H1 (cell line): Measurements from ENCODE around the gene RARB. TPM values are rescaled to one million over a fixed set of nuclear protein-coding genes. Genes with fewer than 3 reads are reported as not detected.

ENCODE experiments used
- CTCF ChIA-PET: fragments of 300-600 bp; sonication (Branson Sonifier 250); formaldehyde crosslinking; loops from one replicate; lab custom pipeline; 2021; ENCODE audit not compliant: partially characterized antibody; lab: Charles Lee
- POLR2A ChIA-PET: fragments of 300-600 bp; sonication (Branson Sonifier 250); formaldehyde crosslinking; loops from one replicate; lab custom pipeline; 2021; ENCODE audit warnings: inconsistent platforms; ENCODE audit not compliant: partially characterized antibody; lab: Charles Lee
- DNase-seq, 2 experiments: peaks; one replicate each; pipeline versions ENCODE4 v3.0.0 to v3.0.0-alpha.2; 2010 to 2022; ENCODE audit warnings: low spot score in 2 of 2, low read depth in 1 of 2, mixed read lengths in 1 of 2
- FAIRE-seq: peaks from 2 replicates; lab custom pipeline; 2011; peaks lifted over from hg19 to GRCh38; lab: Jason Lieb, UNC
- H2AFZ ChIP-seq: 2 replicates; pipeline ENCODE4 v1.8.1; 2012; ENCODE audit warnings: low read length, inconsistent platforms
- H2AK5ac ChIP-seq: 2 replicates; pipeline ENCODE4 v1.6.1; 2013; ENCODE audit warnings: low read depth, low read length
- H2BK120ac ChIP-seq: replicated peaks from 2 replicates; pipeline ENCODE3; 2013; ENCODE audit warnings: low read depth, low read length, inconsistent platforms
- H2BK12ac ChIP-seq: 2 replicates; pipeline ENCODE4 v1.6.1; 2013; ENCODE audit warnings: low read depth, low read length
- H2BK15ac ChIP-seq: 2 replicates; pipeline ENCODE4 v1.6.1; 2013; ENCODE audit warnings: low read length
- H2BK20ac ChIP-seq: 2 replicates; pipeline ENCODE4 v1.6.1; 2013; ENCODE audit warnings: low read length
- H2BK5ac ChIP-seq: 2 replicates; pipeline ENCODE4 v1.6.1; 2013; ENCODE audit warnings: low read depth, low read length
- H3K14ac ChIP-seq: 2 replicates; pipeline ENCODE4 v1.6.1; 2013; ENCODE audit warnings: inconsistent platforms; ENCODE audit not compliant: insufficient read length
- H3K18ac ChIP-seq: 2 replicates; pipeline ENCODE4 v1.6.1; 2013; ENCODE audit warnings: low read length; ENCODE audit errors: extremely low read depth
- H3K23ac ChIP-seq: 2 replicates; pipeline ENCODE4 v1.6.1; 2013; ENCODE audit warnings: inconsistent platforms; ENCODE audit not compliant: insufficient read length
- H3K23me2 ChIP-seq: 2 replicates; pipeline ENCODE4 v1.6.1; 2013; ENCODE audit warnings: low read depth, low read length
- H3K27ac ChIP-seq: 2 replicates; pipeline ENCODE4 v1.6.1; 2011; ENCODE audit warnings: low read depth, low read length, inconsistent platforms
- H3K27me3 ChIP-seq, 4 experiments: replicated peaks in 1 of 4; 1 replicate in 1 of 4; 2 replicates in 3 of 4; pipeline versions ENCODE4 v1.6.1 to v1.8.1; 2011 to 2013; ENCODE audit warnings: low read length in 3 of 4, mild to moderate bottlenecking in 3 of 4, inconsistent platforms in 2 of 4, mixed read lengths in 2 of 4, moderate library complexity in 1 of 4; ENCODE audit not compliant: control insufficient read depth in 3 of 4, insufficient read depth in 3 of 4; ENCODE audit errors: extremely low read depth in 1 of 4
- H3K36me3 ChIP-seq, 4 experiments: 2 replicates each; pipeline versions ENCODE4 v1.6.1 to v1.8.1; 2011 to 2013; ENCODE audit warnings: mild to moderate bottlenecking in 4 of 4, low read length in 3 of 4, moderate library complexity in 2 of 4, control low read depth in 1 of 4, inconsistent platforms in 1 of 4; ENCODE audit not compliant: insufficient read depth in 4 of 4, control insufficient read depth in 2 of 4
- H3K4ac ChIP-seq: replicated peaks from 2 replicates; pipeline ENCODE3; 2013; ENCODE audit warnings: low read length, low read depth, mixed read lengths, inconsistent platforms; ENCODE audit not compliant: insufficient read length
- H3K4me1 ChIP-seq, 4 experiments: replicated peaks in 1 of 4; 1 replicate in 1 of 4; 2 replicates in 3 of 4; pipeline versions ENCODE4 v1.6.1 to v1.8.1; 2011 to 2013; ENCODE audit warnings: low read length in 3 of 4, inconsistent platforms in 2 of 4, mixed read lengths in 1 of 4; ENCODE audit not compliant: insufficient read depth in 4 of 4, control insufficient read depth in 3 of 4
- H3K4me2 ChIP-seq, 2 experiments: 2 replicates each; pipeline versions ENCODE4 v1.6.1 to v1.8.1; 2011 to 2013; ENCODE audit warnings: low read depth in 2 of 2, low read length in 2 of 2, control low read depth in 1 of 2, inconsistent platforms in 1 of 2, mild to moderate bottlenecking in 1 of 2; ENCODE audit not compliant: insufficient read depth in 1 of 2
- H3K4me3 ChIP-seq, 4 experiments: fragments of 200-600, 300-600 bp in 1 of 4; sonication (generic), shearing (Covaris generic), sonication (Bioruptor Twin) in 1 of 4; 2 replicates each; pipeline versions ENCODE4 v1.5.1 to v1.8.1; 2011 to 2016; ENCODE audit warnings: low read length in 4 of 4, low read depth in 3 of 4, control low read depth in 2 of 4, inconsistent platforms in 2 of 4, mild to moderate bottlenecking in 2 of 4, mixed read lengths in 1 of 4, moderate library complexity in 1 of 4; ENCODE audit not compliant: insufficient read depth in 2 of 4; ENCODE audit errors: extremely low read depth in 1 of 4
- H3K56ac ChIP-seq: replicated peaks from 2 replicates; pipeline ENCODE3; 2013; ENCODE audit warnings: low read depth, mild to moderate bottlenecking, mixed read lengths, low read length, inconsistent platforms; ENCODE audit not compliant: insufficient read length
- H3K79me1 ChIP-seq: 2 replicates; pipeline ENCODE4 v1.6.1; 2013; ENCODE audit warnings: low read depth, low read length, control low read depth
- H3K79me2 ChIP-seq, 2 experiments: 2 replicates each; pipeline versions ENCODE4 v1.6.1 to v1.8.1; 2012 to 2013; ENCODE audit warnings: low read length in 2 of 2, mild to moderate bottlenecking in 2 of 2, inconsistent platforms in 1 of 2; ENCODE audit not compliant: insufficient read depth in 2 of 2, control insufficient read depth in 1 of 2
- H3K9ac ChIP-seq, 4 experiments: replicated peaks in 1 of 4; 1 replicate in 1 of 4; 2 replicates in 3 of 4; pipeline versions ENCODE4 v1.6.1 to v1.8.1; 2011 to 2013; ENCODE audit warnings: low read depth in 3 of 4, low read length in 3 of 4, control low read depth in 2 of 4, mild to moderate bottlenecking in 2 of 4, moderate library complexity in 2 of 4, inconsistent platforms in 1 of 4; ENCODE audit errors: extremely low read depth in 1 of 4
- H3K9me3 ChIP-seq, 2 experiments: 2 replicates each; pipeline versions ENCODE4 v1.6.1 to v1.8.1; 2012 to 2013; ENCODE audit warnings: mild to moderate bottlenecking in 2 of 2, moderate library complexity in 2 of 2, control low read depth in 1 of 2, inconsistent platforms in 1 of 2, low read depth in 1 of 2, low read length in 1 of 2, mixed read lengths in 1 of 2; ENCODE audit not compliant: insufficient read depth in 2 of 2
- H4K20me1 ChIP-seq, 2 experiments: replicated peaks in 1 of 2; 2 replicates each; pipeline versions ENCODE3 to v1.8.1; 2011 to 2013; ENCODE audit warnings: inconsistent platforms in 2 of 2, low read length in 2 of 2, mild to moderate bottlenecking in 1 of 2; ENCODE audit not compliant: insufficient read depth in 2 of 2, control insufficient read depth in 1 of 2
- H4K5ac ChIP-seq: 2 replicates; pipeline ENCODE4 v1.6.1; 2013; ENCODE audit warnings: low read length, low read depth, mixed read lengths, inconsistent platforms; ENCODE audit not compliant: insufficient read length
- H4K8ac ChIP-seq: 2 replicates; pipeline ENCODE4 v1.8.0; 2013; ENCODE audit warnings: mild to moderate bottlenecking, moderate library complexity, low read length, inconsistent platforms; ENCODE audit not compliant: insufficient read depth; ENCODE audit errors: extremely low read depth
- H4K91ac ChIP-seq: replicated peaks from 2 replicates; pipeline ENCODE3; 2013; ENCODE audit warnings: low read length, mixed read lengths, inconsistent platforms; ENCODE audit not compliant: insufficient read length
- JUN ChIP-seq: IDR thresholded peaks from 2 replicates; pipeline ENCODE4 v1.6.1; 2011; ENCODE audit warnings: low read depth, mild to moderate bottlenecking, improper control_type of control experiment, low read length
- MAFK ChIP-seq: IDR thresholded peaks from 2 replicates; pipeline ENCODE4 v1.6.1; 2012; ENCODE audit warnings: low read depth, mild to moderate bottlenecking, improper control_type of control experiment, low read length
- SIX5 ChIP-seq: IDR thresholded peaks from 2 replicates; pipeline ENCODE4 v1.6.1; 2011; ENCODE audit warnings: mild to moderate bottlenecking, low read depth, low read length
- SP1 ChIP-seq: IDR thresholded peaks from 2 replicates; pipeline ENCODE4 v1.6.1; 2011; ENCODE audit warnings: low read depth, low read length
- SP2 ChIP-seq: IDR thresholded peaks from 2 replicates; pipeline ENCODE4 v1.6.1; 2012; ENCODE audit warnings: mild to moderate bottlenecking, low read length, inconsistent platforms
- whole genome bisulfite sequencing, 2 experiments: shearing (Covaris generic) in 1 of 2; methylation state at CpG; one replicate each; pipeline versions ENCODE4 v1.1.6 to v1.1.7; 2013 to 2015; ENCODE audit warnings: low lambda C conversion rate in 2 of 2, mixed read lengths in 2 of 2, inconsistent platforms in 1 of 2, low coverage in 1 of 2, missing lambda C conversion rate in 1 of 2; ENCODE audit not compliant: insufficient replicate concordance in 2 of 2, insufficient coverage in 1 of 2, insufficient read length in 1 of 2; ENCODE audit errors: extremely low coverage in 1 of 2, missing lambda C conversion rate in 1 of 2; 5-methylcytosine and 5-hydroxymethylcytosine counted together
- polyA plus RNA-seq, 7 experiments: library from polyadenylated mRNA; depleted of rRNA in 3 of 7; stranded (reverse) in 5 of 7; unstranded in 2 of 7; fragments of >200 nt in 5 of 7; fragments of 200-250 nt in 2 of 7; gene quantifications; 1 replicate in 5 of 7; 2 replicates in 1 of 7; 4 replicates in 1 of 7; pipeline versions ENCODE4 v1.2.1 to v1.2.3, GENCODE V29; 2011 to 2013; ENCODE audit warnings: missing spikeins in 2 of 7, mixed read lengths in 2 of 7
- total RNA-seq: library from RNA; stranded (reverse); fragmentation: NEBNext Ultra II Directional; extraction: Animal tissue kit (Norgen Biotek cat#: 25700); gene quantifications from 2 replicates; pipeline ENCODE4 v1.2.1, GENCODE V29; 2021
- TF ChIP-seq, protein P1 (sequence below): IDR thresholded peaks from 2 replicates; pipeline ENCODE4 v1.6.1; 2012; ENCODE audit warnings: inconsistent platforms

The RARB gene
- total and polyA plus RNA-seq, 2 of the 8 experiments (the other 6 are each of a cell fraction or from before 2014, with no cell fraction given) = 0.15 to 0.22 TPM

DNA sequence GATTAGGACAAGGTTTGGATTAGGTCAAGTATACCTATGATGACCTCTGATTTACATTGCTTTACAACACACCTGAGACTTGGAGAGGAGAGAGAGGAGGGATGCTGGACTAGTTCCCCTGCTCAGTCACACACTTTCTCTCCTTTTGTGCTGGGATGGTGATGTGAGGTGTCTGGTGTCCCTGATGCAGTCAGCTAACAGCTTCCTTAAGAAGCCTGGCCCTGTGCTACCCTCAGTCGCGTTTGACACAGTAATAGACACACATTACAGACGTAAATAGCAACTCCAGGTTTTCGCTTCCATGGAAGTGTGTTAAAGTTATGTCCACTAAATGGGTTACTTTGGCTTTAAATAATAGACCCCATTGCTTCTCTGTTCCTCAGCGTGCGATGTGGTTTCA lies 58.9 kb downstream of the RARB start:
- no peak overlapping the region for H4K91ac ChIP-seq
- H3K18ac ChIP-seq = no peak overlapping the region
- H4K20me1 ChIP-seq = no peaks in the 10 kb centered on the region
- H2BK12ac ChIP-seq = no peak overlapping the region
- no peak for FAIRE-seq
- H2AFZ ChIP-seq = no peak overlapping the region
- no peaks in the 10 kb centered on the region for H3K4me1 ChIP-seq
- CTCF ChIA-PET = interaction anchor here (0.8 to 2.4 kb wide), 4 partner anchors 8 to 721 kb away, joined by 3 to 7 read pairs (median 6); no protein-coding TSS in a partner anchor
- H3K4me3 ChIP-seq = no peak overlapping the region
- no peak overlapping the region for H2BK5ac ChIP-seq
- H4K5ac ChIP-seq = no peak overlapping the region
- peak overlapping the region; percentile 33 for H2BK120ac ChIP-seq
- H4K8ac ChIP-seq = no peak overlapping the region
- no peak overlapping the region for H2BK20ac ChIP-seq
- H3K9me3 ChIP-seq = no peaks in the 10 kb centered on the region
- no peak overlapping the region for H3K4me2 ChIP-seq
- no peak overlapping the region for H3K4ac ChIP-seq
- H3K27me3 ChIP-seq = no peaks in the 10 kb centered on the region
- POLR2A ChIA-PET = no interaction called here
- H2AK5ac ChIP-seq = no peak overlapping the region
- H3K36me3 ChIP-seq = no peaks in the 10 kb centered on the region
- no peak overlapping the region for H2BK15ac ChIP-seq
- WGBS, 2 experiments = 77% methylated on average over 6 of the region's 6 CpGs; no CpG with 5 or more reads in 1 of the 2 experiments
- TF ChIP-seq JUN = no peak
- TF ChIP-seq SP2 = no peak
- TF ChIP-seq SIX5 = no peak
- TF ChIP-seq MAFK = no peak
- TF ChIP-seq, protein P1, sequence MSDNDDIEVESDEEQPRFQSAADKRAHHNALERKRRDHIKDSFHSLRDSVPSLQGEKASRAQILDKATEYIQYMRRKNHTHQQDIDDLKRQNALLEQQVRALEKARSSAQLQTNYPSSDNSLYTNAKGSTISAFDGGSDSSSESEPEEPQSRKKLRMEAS = no peak
- no peak for TF ChIP-seq SP1
- no peak overlapping the region for H3K14ac ChIP-seq
- H3K79me2 ChIP-seq = no peaks in the 10 kb centered on the region
- no peaks in the 10 kb centered on the region for H3K79me1 ChIP-seq
- H3K27ac ChIP-seq = no peak overlapping the region
- no peak overlapping the region for H3K56ac ChIP-seq
- H3K23me2 ChIP-seq = no peaks in the 10 kb centered on the region
- H3K9ac ChIP-seq = no peak overlapping the region
- DNase-seq = no peak
- no peak overlapping the region for H3K23ac ChIP-seq
